Nephron (organoid): ENCODE results near the gene PGGHG.
A peak's percentile ranks its signal among the peaks of the same experiment; 100 is the strongest.

ENCODE experiments used
- H3K27ac Mint-ChIP-seq, 3 experiments: 2 replicates each; pipeline ENCODE4 v1.8.0; 2020; ENCODE audit warnings: mixed read lengths in 3 of 3, mild to moderate bottlenecking in 2 of 3, moderate library complexity in 1 of 3
- H3K27me3 Mint-ChIP-seq: 2 replicates; pipeline ENCODE4 v1.8.0; 2021; ENCODE audit warnings: low read depth, mild to moderate bottlenecking, moderate library complexity, mixed read lengths
- H3K36me3 Mint-ChIP-seq: 2 replicates; pipeline ENCODE4 v1.8.0; 2020; ENCODE audit warnings: low read depth, mixed read lengths
- H3K4me1 Mint-ChIP-seq: 2 replicates; pipeline ENCODE4 v1.8.0; 2020; ENCODE audit warnings: mixed read lengths
- H3K4me3 Mint-ChIP-seq, 3 experiments: 2 replicates each; pipeline ENCODE4 v1.8.0; 2020; ENCODE audit warnings: mild to moderate bottlenecking in 3 of 3, mixed read lengths in 3 of 3, moderate library complexity in 2 of 3
- H3K9me3 Mint-ChIP-seq: 2 replicates; pipeline ENCODE4 v1.8.0; 2020; ENCODE audit warnings: mixed read lengths
- CTCF ChIP-seq, 3 experiments: fragments of 200-600 bp; sonication (generic); IDR thresholded peaks; one replicate each; pipeline ENCODE4 v1.5.0; 2021; ENCODE audit warnings: antibody characterized with exemption in 3 of 3; ENCODE audit not compliant: unreplicated experiment in 3 of 3

The PGGHG gene

GRCh38 chr11:340539-341512 is 51.9 kb downstream of the PGGHG start:
- no peak for TF ChIP-seq CTCF (IDR thresholded peaks at IDR 0.05; ENCODE audit: unreplicated experiment in 3 of 3)
- Mint-ChIP-seq H3K4me1 (peaks cover 18% of the 10 kb centered on the region), H3K27me3 (peaks cover 4% of the 10 kb centered on the region), H3K9me3 (no peaks in the 10 kb centered on the region), H3K4me3 (no peak overlapping the region), H3K36me3 (no peaks in the 10 kb centered on the region), H3K27ac (peak overlapping the region; percentile 25 to 52 (median 47))

GRCh38 chr11:342328-342727 is 53.4 kb downstream of the PGGHG start:
- peaks cover 4% of the 10 kb centered on the region for H3K27me3 Mint-ChIP-seq
- H3K4me3 Mint-ChIP-seq = no peak overlapping the region
- H3K9me3 Mint-ChIP-seq = no peaks in the 10 kb centered on the region
- TF ChIP-seq CTCF (IDR thresholded peaks at IDR 0.05; ENCODE audit: unreplicated experiment in 3 of 3) = no peak
- H3K36me3 Mint-ChIP-seq = no peaks in the 10 kb centered on the region
- H3K4me1 Mint-ChIP-seq = peaks cover 5% of the 10 kb centered on the region
- peak overlapping the region; percentile 41 to 83 (median 83) for H3K27ac Mint-ChIP-seq

- no peak for TF ChIP-seq CTCF (IDR thresholded peaks at IDR 0.05; ENCODE audit: unreplicated experiment in 3 of 3)
- no peaks in the 10 kb centered on the region for H3K9me3 Mint-ChIP-seq
- peak overlapping the region in 1 of 3 experiments; percentile 29 for H3K27ac Mint-ChIP-seq
- H3K4me3 Mint-ChIP-seq = no peak overlapping the region
- peaks cover 7% of the 10 kb centered on the region for H3K4me1 Mint-ChIP-seq
- peaks cover 4% of the 10 kb centered on the region for H3K27me3 Mint-ChIP-seq
- no peaks in the 10 kb centered on the region for H3K36me3 Mint-ChIP-seq
These were observed 56.1 kb downstream of the PGGHG start for GRCh38 chr11:344836-345578.
